ENCODE measurements around the gene ARHGEF28.

DNA sequence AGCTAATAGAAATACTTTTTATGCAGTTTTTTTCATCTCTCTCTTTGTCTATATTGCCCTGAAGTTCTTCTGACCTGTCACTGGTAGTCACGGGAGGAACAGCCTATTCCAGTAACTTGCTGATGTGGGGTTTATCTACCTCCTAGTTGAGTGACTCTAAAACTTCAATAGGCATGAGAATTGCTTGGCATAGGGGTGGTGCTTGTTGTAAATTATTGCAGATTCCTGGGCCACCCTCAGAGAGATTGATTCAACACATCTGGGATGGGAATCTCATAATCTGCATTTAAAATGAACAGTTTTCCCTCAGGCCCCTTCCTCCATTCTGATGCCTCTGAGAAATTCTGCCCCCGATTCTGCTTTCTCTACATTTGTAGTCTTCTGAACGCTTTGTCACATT lies 184.4 kb downstream of the ARHGEF28 start:
- TF ChIP-seq, protein P1, sequence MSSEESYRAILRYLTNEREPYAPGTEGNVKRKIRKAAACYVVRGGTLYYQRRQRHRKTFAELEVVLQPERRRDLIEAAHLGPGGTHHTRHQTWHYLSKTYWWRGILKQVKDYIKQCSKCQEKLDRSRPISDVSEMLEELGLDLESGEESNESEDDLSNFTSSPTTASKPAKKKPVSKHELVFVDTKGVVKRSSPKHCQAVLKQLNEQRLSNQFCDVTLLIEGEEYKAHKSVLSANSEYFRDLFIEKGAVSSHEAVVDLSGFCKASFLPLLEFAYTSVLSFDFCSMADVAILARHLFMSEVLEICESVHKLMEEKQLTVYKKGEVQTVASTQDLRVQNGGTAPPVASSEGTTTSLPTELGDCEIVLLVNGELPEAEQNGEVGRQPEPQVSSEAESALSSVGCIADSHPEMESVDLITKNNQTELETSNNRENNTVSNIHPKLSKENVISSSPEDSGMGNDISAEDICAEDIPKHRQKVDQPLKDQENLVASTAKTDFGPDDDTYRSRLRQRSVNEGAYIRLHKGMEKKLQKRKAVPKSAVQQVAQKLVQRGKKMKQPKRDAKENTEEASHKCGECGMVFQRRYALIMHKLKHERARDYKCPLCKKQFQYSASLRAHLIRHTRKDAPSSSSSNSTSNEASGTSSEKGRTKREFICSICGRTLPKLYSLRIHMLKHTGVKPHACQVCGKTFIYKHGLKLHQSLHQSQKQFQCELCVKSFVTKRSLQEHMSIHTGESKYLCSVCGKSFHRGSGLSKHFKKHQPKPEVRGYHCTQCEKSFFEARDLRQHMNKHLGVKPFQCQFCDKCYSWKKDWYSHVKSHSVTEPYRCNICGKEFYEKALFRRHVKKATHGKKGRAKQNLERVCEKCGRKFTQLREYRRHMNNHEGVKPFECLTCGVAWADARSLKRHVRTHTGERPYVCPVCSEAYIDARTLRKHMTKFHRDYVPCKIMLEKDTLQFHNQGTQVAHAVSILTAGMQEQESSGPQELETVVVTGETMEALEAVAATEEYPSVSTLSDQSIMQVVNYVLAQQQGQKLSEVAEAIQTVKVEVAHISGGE (CRISPR knock-in tag; IDR thresholded peaks at IDR 0.05) = no peak
- TF ChIP-seq BRCA1 (IDR thresholded peaks at IDR 0.05; ENCODE audit: low read depth, low read length) (no peak), EZH2 (IDR thresholded peaks at IDR 0.05; ENCODE audit: borderline replicate concordance, control insufficient read depth, low read depth, low read length) (no peak), RCOR1 (conservative IDR thresholded peaks at IDR 0.05; ENCODE audit: low read depth, low read length) (no peak), RFX5 (IDR thresholded peaks at IDR 0.05; ENCODE audit: low read depth, low read length) (no peak), BCL11A (IDR thresholded peaks at IDR 0.05; ENCODE audit: low read depth, low read length) (no peak), NRF1 (conservative IDR thresholded peaks at IDR 0.05; ENCODE audit: low read depth, low read length) (no peak)
- TF ChIP-seq, protein P2, sequence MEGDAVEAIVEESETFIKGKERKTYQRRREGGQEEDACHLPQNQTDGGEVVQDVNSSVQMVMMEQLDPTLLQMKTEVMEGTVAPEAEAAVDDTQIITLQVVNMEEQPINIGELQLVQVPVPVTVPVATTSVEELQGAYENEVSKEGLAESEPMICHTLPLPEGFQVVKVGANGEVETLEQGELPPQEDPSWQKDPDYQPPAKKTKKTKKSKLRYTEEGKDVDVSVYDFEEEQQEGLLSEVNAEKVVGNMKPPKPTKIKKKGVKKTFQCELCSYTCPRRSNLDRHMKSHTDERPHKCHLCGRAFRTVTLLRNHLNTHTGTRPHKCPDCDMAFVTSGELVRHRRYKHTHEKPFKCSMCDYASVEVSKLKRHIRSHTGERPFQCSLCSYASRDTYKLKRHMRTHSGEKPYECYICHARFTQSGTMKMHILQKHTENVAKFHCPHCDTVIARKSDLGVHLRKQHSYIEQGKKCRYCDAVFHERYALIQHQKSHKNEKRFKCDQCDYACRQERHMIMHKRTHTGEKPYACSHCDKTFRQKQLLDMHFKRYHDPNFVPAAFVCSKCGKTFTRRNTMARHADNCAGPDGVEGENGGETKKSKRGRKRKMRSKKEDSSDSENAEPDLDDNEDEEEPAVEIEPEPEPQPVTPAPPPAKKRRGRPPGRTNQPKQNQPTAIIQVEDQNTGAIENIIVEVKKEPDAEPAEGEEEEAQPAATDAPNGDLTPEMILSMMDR (IDR thresholded peaks at IDR 0.05 in 2 of 3, conservative IDR thresholded peaks at IDR 0.05 in 1 of 3; ENCODE audit: control insufficient read depth in 2 of 3, extremely low read depth in 1 of 3, insufficient read depth in 1 of 3, low read depth in 3 of 3, low read length in 3 of 3) = no peak

All from GM12878 (cell line).